Thymus (tissue), 11 donors: ENCODE data around the gene SLC16A2. TPM values are rescaled to one million over a fixed set of nuclear protein-coding genes. Genes with fewer than 3 reads are reported as not detected.

Source experiments
- DNase-seq, 9 donors: peaks; one replicate each; pipeline ENCODE4 v3.0.0-alpha.2; 2013; ENCODE audit warnings: low spot score in 9 of 9, low read depth in 6 of 9, missing footprints in 1 of 9
- H3K27ac ChIP-seq, 2 donors: one replicate each; pipeline ENCODE4 v1.5.1; 2013; ENCODE audit warnings: control low read depth in 1 of 2, low read depth in 1 of 2, low read length in 1 of 2, mild to moderate bottlenecking in 1 of 2, moderate library complexity in 1 of 2
- H3K27me3 ChIP-seq, 2 donors: one replicate each; pipeline ENCODE4 v1.5.1; 2013; ENCODE audit warnings: low read length in 1 of 2; ENCODE audit not compliant: control insufficient read depth in 2 of 2, insufficient read depth in 1 of 2
- H3K36me3 ChIP-seq, 2 donors: one replicate each; pipeline ENCODE4 v1.5.1; 2013; ENCODE audit warnings: low read length in 1 of 2, mild to moderate bottlenecking in 1 of 2, moderate library complexity in 1 of 2; ENCODE audit not compliant: control insufficient read depth in 2 of 2, insufficient read depth in 2 of 2
- H3K4me1 ChIP-seq, 2 donors: one replicate each; pipeline ENCODE4 v1.5.1; 2013; ENCODE audit warnings: low read length in 2 of 2; ENCODE audit not compliant: control insufficient read depth in 2 of 2, insufficient read depth in 2 of 2
- H3K4me3 ChIP-seq, 2 donors: one replicate each; pipeline ENCODE4 v1.5.1; 2013; ENCODE audit warnings: low read length in 2 of 2, control low read depth in 1 of 2, mild to moderate bottlenecking in 1 of 2
- H3K9me3 ChIP-seq, 2 donors: one replicate each; pipeline ENCODE4 v1.5.1; 2013; ENCODE audit warnings: low read length in 1 of 2, mild to moderate bottlenecking in 1 of 2; ENCODE audit not compliant: control insufficient read depth in 2 of 2, insufficient read depth in 1 of 2
- WGBS: extraction: QIAGEN DNeasy Blood & Tissue Kit; methylation state at CpG from one replicate; pipeline ENCODE4 v1.1.7; 2013; 5-methylcytosine and 5-hydroxymethylcytosine counted together
- polyA plus RNA-seq: library from polyadenylated mRNA; stranded (reverse); fragments of 200-250 nt; gene quantifications from one replicate; pipeline ENCODE4 v1.2.3, GENCODE V29; 2013
- total RNA-seq: library from RNA; stranded (reverse); fragments of 120-200 nt; gene quantifications from one replicate; pipeline ENCODE4 v1.2.4, GENCODE V29; 2013
- donor health status: healthy.

Gene SLC16A2
- total and polyA plus RNA-seq, 2 donors, result 0.85 to 2.4 TPM

DNA sequence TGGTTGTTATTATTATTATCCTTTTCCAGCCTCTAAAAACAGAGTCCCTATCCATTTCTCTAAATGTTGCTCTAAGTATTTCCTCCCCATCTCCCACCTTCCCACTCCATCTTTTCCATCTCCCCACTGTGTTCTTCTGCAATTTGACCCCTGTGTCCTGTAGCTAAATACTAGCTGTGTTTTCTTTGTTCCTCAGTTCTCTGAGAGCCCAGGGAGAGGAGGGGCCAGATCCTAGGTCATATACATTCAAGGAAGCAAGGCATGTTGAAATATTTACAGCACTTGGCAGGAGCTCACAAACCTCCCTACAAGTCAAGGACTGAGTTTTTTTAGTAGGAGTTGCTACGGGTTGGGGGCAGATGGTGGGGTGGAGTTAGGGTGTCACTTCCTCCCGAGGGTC lies 10.5 kb downstream of the SLC16A2 start:
- Histone ChIP-seq H3K4me3 (no peak overlapping the region), H3K36me3 (no peaks in the 10 kb centered on the region), H3K4me1 (no peaks in the 10 kb centered on the region), H3K9me3 (no peaks in the 10 kb centered on the region), H3K27me3 (peaks cover 0 to 3% of the 10 kb centered on the region in 2 donors), H3K27ac (no peak overlapping the region)
- WGBS, result 61% methylated on average over 2 of the region's 2 CpGs
- no peak for DNase-seq

- H3K27ac ChIP-seq, result no peak overlapping the region
- H3K36me3 ChIP-seq, result no peaks in the 10 kb centered on the region
- H3K27me3 ChIP-seq, result no peaks in the 10 kb centered on the region
- H3K4me3 ChIP-seq, result no peak overlapping the region
- no peaks in the 10 kb centered on the region for H3K4me1 ChIP-seq
- H3K9me3 ChIP-seq, result no peaks in the 10 kb centered on the region
- 100% methylated on average over 1 of the region's 1 CpG for WGBS
- DNase-seq, result no peak
Observed at GRCh38 chrX:74434336-74434735, 13.0 kb downstream of the SLC16A2 start.

- no peaks in the 10 kb centered on the region for H3K27me3 ChIP-seq
- no peak overlapping the region for H3K27ac ChIP-seq
- no peak for DNase-seq
- H3K36me3 ChIP-seq, result no peaks in the 10 kb centered on the region
- no peaks in the 10 kb centered on the region for H3K4me1 ChIP-seq
- no peak overlapping the region for H3K4me3 ChIP-seq
- no peaks in the 10 kb centered on the region for H3K9me3 ChIP-seq
- WGBS, result 97% methylated on average over 2 of the region's 2 CpGs
Observed at GRCh38 chrX:74437530-74437929, 16.2 kb downstream of the SLC16A2 start.

DNA sequence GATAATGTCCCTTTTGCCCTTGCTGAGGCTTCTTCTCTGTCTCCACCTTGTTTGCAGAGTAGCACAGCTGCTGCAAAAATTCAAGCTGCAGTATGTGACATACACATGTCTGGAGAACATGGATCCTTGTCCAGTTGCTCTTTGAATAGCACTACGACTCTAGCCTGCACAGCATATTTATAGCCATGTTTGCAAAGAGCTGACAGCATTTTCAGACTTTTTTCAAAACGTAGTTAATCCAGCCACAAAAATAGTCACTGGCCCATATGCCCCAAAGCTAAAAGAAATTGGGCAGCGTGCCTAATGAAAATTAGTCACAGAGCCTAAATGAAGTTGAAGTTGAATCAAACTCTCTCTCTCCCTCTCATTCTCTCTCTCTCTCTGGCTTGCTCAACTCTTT lies 17.5 kb downstream of the SLC16A2 start:
- Histone ChIP-seq H3K4me1 (no peaks in the 10 kb centered on the region), H3K27ac (no peak overlapping the region), H3K36me3 (no peaks in the 10 kb centered on the region), H3K4me3 (no peak overlapping the region), H3K27me3 (no peaks in the 10 kb centered on the region), H3K9me3 (no peaks in the 10 kb centered on the region)
- DNase-seq, result no peak
- WGBS, result 95% methylated on average over 3 of the region's 3 CpGs

GRCh38 chrX:74445099-74445498 lies 23.8 kb downstream of the SLC16A2 start:
- H3K36me3 ChIP-seq, result no peaks in the 10 kb centered on the region
- H3K4me1 ChIP-seq, result peaks cover 0 to 8% of the 10 kb centered on the region in 2 donors
- no peak for DNase-seq
- no peak overlapping the region for H3K4me3 ChIP-seq
- WGBS, result 95% methylated on average over 6 of the region's 6 CpGs
- no peak overlapping the region for H3K27ac ChIP-seq
- no peaks in the 10 kb centered on the region for H3K27me3 ChIP-seq
- no peaks in the 10 kb centered on the region for H3K9me3 ChIP-seq

GRCh38 chrX:74446876-74447275 lies 25.6 kb downstream of the SLC16A2 start:
- Histone ChIP-seq H3K4me1 (peaks cover 0 to 18% of the 10 kb centered on the region in 2 donors), H3K9me3 (no peaks in the 10 kb centered on the region), H3K4me3 (no peak overlapping the region), H3K27me3 (no peaks in the 10 kb centered on the region), H3K27ac (no peak overlapping the region), H3K36me3 (no peaks in the 10 kb centered on the region)
- WGBS, result 100% methylated on average over 1 of the region's 1 CpG
- DNase-seq, result no peak

DNA sequence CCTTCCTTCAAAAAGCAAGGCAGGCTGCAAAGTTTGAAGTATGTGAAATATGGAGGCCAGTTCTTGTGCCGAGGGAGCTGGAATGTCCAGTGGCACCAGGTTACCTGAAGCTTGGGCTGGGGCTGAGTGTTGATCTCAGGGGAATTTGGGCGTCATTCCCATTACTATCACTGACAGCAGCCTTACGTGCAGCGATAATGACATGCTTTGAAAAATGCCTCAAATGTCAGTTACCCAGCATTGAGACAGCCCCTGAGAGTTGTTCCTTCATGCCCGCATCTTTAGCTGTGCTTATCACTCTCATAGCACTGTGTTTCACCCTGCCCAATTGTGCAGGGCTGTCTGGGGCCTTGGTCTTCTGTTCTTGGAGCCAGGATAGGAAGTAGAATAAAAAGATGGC lies 27.4 kb downstream of the SLC16A2 start:
- DNase-seq, result no peak
- H3K27me3 ChIP-seq, result no peaks in the 10 kb centered on the region
- no peaks in the 10 kb centered on the region for H3K9me3 ChIP-seq
- whole genome bisulfite sequencing, result 97% methylated on average over 5 of the region's 5 CpGs
- peaks cover 0 to 18% of the 10 kb centered on the region in 2 donors for H3K4me1 ChIP-seq
- H3K27ac ChIP-seq, result no peak overlapping the region
- no peaks in the 10 kb centered on the region for H3K36me3 ChIP-seq
- no peak overlapping the region for H3K4me3 ChIP-seq

DNA sequence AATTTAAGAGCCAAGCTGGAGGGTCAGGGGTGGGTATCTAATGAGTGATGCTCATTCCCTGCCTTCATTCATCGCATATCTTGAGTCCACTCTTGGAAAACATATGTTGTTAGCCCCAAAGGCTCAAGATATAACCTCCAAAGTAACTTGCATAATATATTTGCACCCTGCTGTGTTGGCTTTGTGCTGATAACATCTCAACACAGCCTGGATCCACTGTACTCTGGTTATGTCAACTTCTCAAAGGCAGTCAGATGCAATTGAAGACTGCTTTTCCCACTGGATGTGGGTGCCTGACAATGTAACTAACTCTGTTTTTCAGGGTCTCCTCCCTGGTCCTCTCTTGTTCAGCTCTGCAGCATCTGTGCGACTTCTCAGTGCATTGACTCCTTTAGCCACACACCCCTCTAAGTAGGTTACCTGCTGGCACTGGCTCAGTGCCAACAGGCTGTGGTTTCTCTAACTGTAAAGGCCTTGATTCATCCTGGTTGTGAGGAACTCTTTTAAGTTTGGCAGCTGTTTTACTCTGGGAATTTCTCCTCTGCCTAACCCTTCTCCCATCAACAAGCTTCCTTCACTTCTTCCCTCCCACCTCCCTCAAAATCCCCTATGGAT lies 28.1 kb downstream of the SLC16A2 start:
- peak in 7 of 9 donors; percentile 15 to 70 (median 20) for DNase-seq

DNA sequence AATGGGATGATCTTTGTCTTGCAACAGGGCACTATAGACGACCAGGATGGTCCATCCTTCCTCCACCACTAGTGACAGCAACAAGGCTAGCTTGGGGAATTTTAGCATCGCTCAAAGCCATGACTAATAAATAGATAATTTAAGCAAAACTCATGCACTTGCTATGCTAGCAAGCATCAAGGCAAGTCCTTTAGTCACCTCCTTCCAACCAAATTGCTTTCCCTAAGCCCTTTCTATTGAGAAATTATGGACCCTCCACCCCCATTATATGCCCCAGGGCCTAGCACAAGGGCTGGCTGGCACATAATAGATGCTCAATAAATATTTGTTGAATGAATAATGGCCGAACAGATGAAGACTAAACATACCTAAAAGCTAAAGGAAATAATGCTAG lies 28.6 kb downstream of the SLC16A2 start:
- DNase-seq, result no peak
- no peaks in the 10 kb centered on the region for H3K9me3 ChIP-seq
- no peaks in the 10 kb centered on the region for H3K27me3 ChIP-seq
- 88% methylated on average over 3 of the region's 3 CpGs for WGBS
- H3K4me1 ChIP-seq, result peaks cover 0 to 18% of the 10 kb centered on the region in 2 donors
- no peak overlapping the region for H3K27ac ChIP-seq
- no peak overlapping the region for H3K4me3 ChIP-seq
- no peaks in the 10 kb centered on the region for H3K36me3 ChIP-seq

More for the DNA sequence above, 28.1 kb downstream of the SLC16A2 start:
- Histone ChIP-seq H3K27me3 (no peaks in the 10 kb centered on the region), H3K4me1 (peaks cover 0 to 18% of the 10 kb centered on the region in 2 donors), H3K36me3 (no peaks in the 10 kb centered on the region), H3K9me3 (no peaks in the 10 kb centered on the region), H3K4me3 (no peak overlapping the region), H3K27ac (peak overlapping the region in 1 of 2 donors; percentile 25)
- 49% methylated on average over 2 of the region's 2 CpGs for WGBS
